Thyroid gland (tissue), 4 donors: Measurements from ENCODE around the gene FHIT. TPM values are rescaled to one million over a fixed set of nuclear protein-coding genes. Genes with fewer than 3 reads are reported as not detected.

ENCODE experiments used
- DNase-seq, 2 donors: peaks; one replicate each; pipeline ENCODE4 v3.0.0-alpha.2; 2019
- H3K27ac ChIP-seq, 3 donors: fragments of 200-600 bp; sonication (generic); 1 replicate in 2 of 3; 2 replicates in 1 of 3; pipeline ENCODE4 v1.5.1; 2016 to 2019; ENCODE audit warnings: mild to moderate bottlenecking in 1 of 3, moderate library complexity in 1 of 3
- H3K27me3 ChIP-seq: fragments of 200-600 bp; sonication (generic); one replicate; pipeline ENCODE4 v1.5.1; 2019
- H3K36me3 ChIP-seq, 2 donors: fragments of 200-600 bp; sonication (generic); one replicate each; pipeline ENCODE4 v1.5.1; 2016 to 2019
- H3K4me1 ChIP-seq, 2 donors: fragments of 200-600 bp; sonication (generic); one replicate each; pipeline ENCODE4 v1.5.1; 2017 to 2019
- H3K4me3 ChIP-seq, 3 donors: fragments of 200-600 bp; sonication (generic); replicated peaks in 1 of 3; 1 replicate in 2 of 3; 2 replicates in 1 of 3; pipeline ENCODE4 v1.5.1; 2016; ENCODE audit warnings: mild to moderate bottlenecking in 1 of 3
- H3K9me3 ChIP-seq: fragments of 200-600 bp; sonication (generic); one replicate; pipeline ENCODE4 v1.5.1; 2017
- CTCF ChIP-seq, 6 experiments: fragments of 200-600 bp in 3 of 6; fragments of 450-650 bp in 3 of 6; sonication (generic) in 3 of 6; IDR thresholded peaks; one replicate each; pipeline ENCODE4 v1.5.1; 2016 to 2019; ENCODE audit warnings: antibody characterized with exemption in 6 of 6, mild to moderate bottlenecking in 2 of 6, inconsistent platforms in 1 of 6, moderate library complexity in 1 of 6
- POLR2A ChIP-seq, 2 donors: fragments of 450-650 bp; IDR thresholded peaks; one replicate each; pipeline ENCODE4 v1.6.1; 2017; ENCODE audit warnings: antibody characterized with exemption in 2 of 2, mild to moderate bottlenecking in 2 of 2, moderate library complexity in 1 of 2
- WGBS, 2 donors: methylation state at CpG; one replicate each; pipeline ENCODE4 v1.1.5; 2017; 5-methylcytosine and 5-hydroxymethylcytosine counted together
- intact Hi-C: fragments of 100-400 bp; cut with DNase I; formaldehyde crosslinking; loops from one replicate; pipeline ENCODE4 v1.15.1; 2023
- total RNA-seq, 4 donors: library from RNA; depleted of rRNA; stranded (reverse); fragments of >200 nt; gene quantifications; one replicate each; pipeline ENCODE4 v1.2.3, GENCODE V29; 2016

Gene FHIT
- total RNA-seq, 4 donors from 2014 or later = 12.2 to 18.9 (median 16.2) TPM

GRCh38 chr3:60630953-60631352, 620.3 kb downstream of the FHIT start:
- WGBS, 2 donors = 100% methylated on average over 1 of the region's 1 CpG
- Histone ChIP-seq H3K4me1 (peaks cover 0 to 3% of the 10 kb centered on the region in 2 donors), H3K4me3 (no peak overlapping the region), H3K27me3 (no peaks in the 10 kb centered on the region), H3K36me3 (no peaks in the 10 kb centered on the region), H3K27ac (no peak overlapping the region), H3K9me3 (no peaks in the 10 kb centered on the region)
- TF ChIP-seq CTCF (IDR thresholded peaks at IDR 0.05) = no peak
- no peak for TF ChIP-seq POLR2A (IDR thresholded peaks at IDR 0.05)
- no peak for DNase-seq
- intact Hi-C loops = no loop called here

GRCh38 chr3:60629816-60630215, 621.4 kb downstream of the FHIT start:
- H3K9me3 ChIP-seq = no peaks in the 10 kb centered on the region
- no peak for DNase-seq
- H3K4me3 ChIP-seq = no peak overlapping the region
- H3K27me3 ChIP-seq = no peaks in the 10 kb centered on the region
- intact Hi-C loops = no loop called here
- no peaks in the 10 kb centered on the region for H3K36me3 ChIP-seq
- no peak overlapping the region for H3K27ac ChIP-seq
- H3K4me1 ChIP-seq = peaks cover 0 to 3% of the 10 kb centered on the region in 2 donors
- WGBS, 2 donors = 91 to 92% methylated on average over 2 of the region's 2 CpGs
- no peak for TF ChIP-seq POLR2A (IDR thresholded peaks at IDR 0.05)
- no peak for TF ChIP-seq CTCF (IDR thresholded peaks at IDR 0.05)

GRCh38 chr3:60622349-60622748, 628.9 kb downstream of the FHIT start:
- no peaks in the 10 kb centered on the region for H3K27me3 ChIP-seq
- WGBS, 2 donors = 58 to 73% methylated on average over 1 of the region's 1 CpG
- no peaks in the 10 kb centered on the region for H3K4me1 ChIP-seq
- no peak for DNase-seq
- H3K4me3 ChIP-seq = no peak overlapping the region
- no peaks in the 10 kb centered on the region for H3K9me3 ChIP-seq
- H3K36me3 ChIP-seq = no peaks in the 10 kb centered on the region
- TF ChIP-seq POLR2A (IDR thresholded peaks at IDR 0.05) (no peak), CTCF (IDR thresholded peaks at IDR 0.05) (no peak)
- intact Hi-C loops = no loop called here
- no peak overlapping the region for H3K27ac ChIP-seq

- intact Hi-C loops = no loop called here
Measured at GRCh38 chr3:60617188-60617587, 634.1 kb downstream of the FHIT start.

GRCh38 chr3:60613769-60614303, 637.4 kb downstream of the FHIT start:
- no peaks in the 10 kb centered on the region for H3K36me3 ChIP-seq
- no peaks in the 10 kb centered on the region for H3K4me1 ChIP-seq
- no peaks in the 10 kb centered on the region for H3K9me3 ChIP-seq
- no peak overlapping the region for H3K27ac ChIP-seq
- TF ChIP-seq POLR2A (IDR thresholded peaks at IDR 0.05) (no peak), CTCF (IDR thresholded peaks at IDR 0.05) (no peak)
- WGBS, 2 donors = 77 to 93% methylated on average over 1 of the region's 1 CpG
- H3K27me3 ChIP-seq = no peaks in the 10 kb centered on the region
- H3K4me3 ChIP-seq = no peak overlapping the region
- DNase-seq = no peak
- intact Hi-C loops = no loop called here

More at GRCh38 chr3:60617188-60617587, 634.1 kb downstream of the FHIT start:
- Histone ChIP-seq H3K36me3 (no peaks in the 10 kb centered on the region), H3K4me3 (no peak overlapping the region), H3K4me1 (no peaks in the 10 kb centered on the region), H3K27ac (no peak overlapping the region), H3K27me3 (no peaks in the 10 kb centered on the region), H3K9me3 (no peaks in the 10 kb centered on the region)
- TF ChIP-seq POLR2A (IDR thresholded peaks at IDR 0.05) = no peak
- TF ChIP-seq CTCF (IDR thresholded peaks at IDR 0.05) = no peak
- no peak for DNase-seq
- 77% methylated on average over 2 of the region's 2 CpGs for WGBS, 2 donors
